ENCODE measurements around the gene MICU2.

DNA sequence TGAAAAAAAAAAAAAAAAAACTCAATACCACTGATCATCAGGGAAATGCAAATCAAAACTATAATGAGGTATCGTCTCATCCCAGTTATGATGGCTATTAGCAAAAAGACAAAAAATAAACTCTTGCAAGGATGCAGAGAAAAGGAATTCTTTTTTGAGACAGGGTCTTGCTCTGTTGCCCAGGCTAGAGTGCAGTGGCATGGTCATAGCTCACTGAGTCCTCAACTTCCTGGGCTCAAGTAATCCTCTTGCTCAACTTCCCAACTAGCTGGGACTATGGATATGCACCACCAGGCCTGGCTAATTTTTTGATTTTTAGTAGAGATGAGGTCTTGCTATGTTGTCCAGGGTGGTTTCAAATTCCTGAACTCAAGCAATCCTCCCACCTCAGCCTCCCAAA is 59.5 kb downstream of the MICU2 start:
- TF ChIP-seq, protein P1, sequence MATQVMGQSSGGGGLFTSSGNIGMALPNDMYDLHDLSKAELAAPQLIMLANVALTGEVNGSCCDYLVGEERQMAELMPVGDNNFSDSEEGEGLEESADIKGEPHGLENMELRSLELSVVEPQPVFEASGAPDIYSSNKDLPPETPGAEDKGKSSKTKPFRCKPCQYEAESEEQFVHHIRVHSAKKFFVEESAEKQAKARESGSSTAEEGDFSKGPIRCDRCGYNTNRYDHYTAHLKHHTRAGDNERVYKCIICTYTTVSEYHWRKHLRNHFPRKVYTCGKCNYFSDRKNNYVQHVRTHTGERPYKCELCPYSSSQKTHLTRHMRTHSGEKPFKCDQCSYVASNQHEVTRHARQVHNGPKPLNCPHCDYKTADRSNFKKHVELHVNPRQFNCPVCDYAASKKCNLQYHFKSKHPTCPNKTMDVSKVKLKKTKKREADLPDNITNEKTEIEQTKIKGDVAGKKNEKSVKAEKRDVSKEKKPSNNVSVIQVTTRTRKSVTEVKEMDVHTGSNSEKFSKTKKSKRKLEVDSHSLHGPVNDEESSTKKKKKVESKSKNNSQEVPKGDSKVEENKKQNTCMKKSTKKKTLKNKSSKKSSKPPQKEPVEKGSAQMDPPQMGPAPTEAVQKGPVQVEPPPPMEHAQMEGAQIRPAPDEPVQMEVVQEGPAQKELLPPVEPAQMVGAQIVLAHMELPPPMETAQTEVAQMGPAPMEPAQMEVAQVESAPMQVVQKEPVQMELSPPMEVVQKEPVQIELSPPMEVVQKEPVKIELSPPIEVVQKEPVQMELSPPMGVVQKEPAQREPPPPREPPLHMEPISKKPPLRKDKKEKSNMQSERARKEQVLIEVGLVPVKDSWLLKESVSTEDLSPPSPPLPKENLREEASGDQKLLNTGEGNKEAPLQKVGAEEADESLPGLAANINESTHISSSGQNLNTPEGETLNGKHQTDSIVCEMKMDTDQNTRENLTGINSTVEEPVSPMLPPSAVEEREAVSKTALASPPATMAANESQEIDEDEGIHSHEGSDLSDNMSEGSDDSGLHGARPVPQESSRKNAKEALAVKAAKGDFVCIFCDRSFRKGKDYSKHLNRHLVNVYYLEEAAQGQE (IDR thresholded peaks at IDR 0.05; ENCODE audit: insufficient read depth in 1 of 2, low read depth in 2 of 2, low read length in 2 of 2) = no peak
- no peak for TF ChIP-seq FOXP2 (optimal IDR thresholded peaks at IDR 0.05; ENCODE audit: borderline replicate concordance, extremely low read depth, extremely low read length, insufficient read depth)

Data from PFSK-1 (cell line).